Liver (tissue), 9 donors: Measurements from ENCODE around the gene C10orf105. TPM values are rescaled to one million over a fixed set of nuclear protein-coding genes. Genes with fewer than 3 reads are reported as not detected.
A peak's percentile ranks its signal among the peaks of the same experiment; 100 is the strongest.

Experiments
- DNase-seq: peaks from one replicate; pipeline ENCODE4 v3.0.0-alpha.2; 2017; ENCODE audit warnings: low spot score
- H3K27ac ChIP-seq, 2 donors: one replicate each; pipeline ENCODE4 v1.7.0; 2013; ENCODE audit warnings: inconsistent platforms in 2 of 2, low read length in 2 of 2, control low read depth in 1 of 2, low read depth in 1 of 2, mild to moderate bottlenecking in 1 of 2
- H3K27me3 ChIP-seq, 4 donors: one replicate each; pipeline versions ENCODE4 v1.6.1 to v1.7.0; 2013; ENCODE audit warnings: low read length in 3 of 4, inconsistent platforms in 1 of 4, mild to moderate bottlenecking in 1 of 4, moderate library complexity in 1 of 4; ENCODE audit not compliant: control insufficient read depth in 4 of 4, insufficient read depth in 4 of 4
- H3K36me3 ChIP-seq, 4 donors: one replicate each; pipeline versions ENCODE4 v1.6.1 to v1.7.0; 2013; ENCODE audit warnings: low read length in 3 of 4, mild to moderate bottlenecking in 3 of 4, low read depth in 1 of 4, moderate library complexity in 1 of 4; ENCODE audit not compliant: control insufficient read depth in 4 of 4, insufficient read depth in 3 of 4
- H3K4me1 ChIP-seq, 4 donors: one replicate each; pipeline versions ENCODE4 v1.6.1 to v1.7.0; 2013; ENCODE audit warnings: low read length in 3 of 4, mild to moderate bottlenecking in 3 of 4, moderate library complexity in 1 of 4; ENCODE audit not compliant: control insufficient read depth in 4 of 4, insufficient read depth in 4 of 4
- H3K4me3 ChIP-seq, 3 donors: one replicate each; pipeline versions ENCODE4 v1.6.1 to v1.7.0; 2013; ENCODE audit warnings: low read length in 3 of 3, control low read depth in 1 of 3, low read depth in 1 of 3, mild to moderate bottlenecking in 1 of 3
- H3K9ac ChIP-seq, 2 donors: one replicate each; pipeline ENCODE4 v1.7.0; 2013; ENCODE audit warnings: low read length in 2 of 2, mild to moderate bottlenecking in 2 of 2, moderate library complexity in 2 of 2, control low read depth in 1 of 2, low read depth in 1 of 2
- H3K9me3 ChIP-seq, 4 donors: one replicate each; pipeline versions ENCODE4 v1.6.1 to v1.7.0; 2013; ENCODE audit warnings: low read length in 3 of 4; ENCODE audit not compliant: control insufficient read depth in 4 of 4
- EGR1 ChIP-seq, 2 donors: IDR thresholded peaks; 2 replicates each; pipeline ENCODE4 v1.6.1; 2016 to 2018; ENCODE audit warnings: antibody characterized with exemption in 2 of 2, low read depth in 2 of 2
- FOXA1 ChIP-seq: IDR thresholded peaks from 2 replicates; pipeline ENCODE4 v1.6.1; 2016; ENCODE audit warnings: antibody characterized with exemption
- FOXA2 ChIP-seq: IDR thresholded peaks from 2 replicates; pipeline ENCODE4 v1.6.1; 2016; ENCODE audit warnings: antibody characterized with exemption
- GABPA ChIP-seq, 2 donors: IDR thresholded peaks in 1 of 2; conservative IDR thresholded peaks in 1 of 2; 2 replicates each; pipeline ENCODE4 v1.6.1; 2016; ENCODE audit warnings: antibody characterized with exemption in 2 of 2, mild to moderate bottlenecking in 1 of 2, moderate library complexity in 1 of 2
- HNF4A ChIP-seq, 2 donors: conservative IDR thresholded peaks; 2 replicates each; pipeline ENCODE4 v1.6.1; 2016; ENCODE audit warnings: antibody characterized with exemption in 2 of 2, mild to moderate bottlenecking in 2 of 2
- HNF4G ChIP-seq: IDR thresholded peaks from 2 replicates; pipeline ENCODE4 v1.6.1; 2016; ENCODE audit warnings: antibody characterized with exemption
- JUND ChIP-seq, 2 donors: IDR thresholded peaks; 2 replicates each; pipeline ENCODE4 v1.6.1; 2016; ENCODE audit warnings: antibody characterized with exemption in 2 of 2
- RXRA ChIP-seq, 2 donors: IDR thresholded peaks; 2 replicates each; pipeline ENCODE4 v1.6.1; 2017 to 2018; ENCODE audit warnings: antibody characterized with exemption in 2 of 2, mild to moderate bottlenecking in 1 of 2
- SP1 ChIP-seq: IDR thresholded peaks from 2 replicates; pipeline ENCODE4 v1.6.1; 2018; ENCODE audit warnings: antibody characterized with exemption, mild to moderate bottlenecking
- YY1 ChIP-seq: IDR thresholded peaks from 2 replicates; pipeline ENCODE4 v1.6.1; 2016; ENCODE audit warnings: antibody characterized with exemption, mild to moderate bottlenecking
- ZBTB33 ChIP-seq: IDR thresholded peaks from 2 replicates; pipeline ENCODE4 v1.6.1; 2016; ENCODE audit warnings: antibody characterized with exemption
- WGBS: extraction: QIAGEN DNeasy Blood & Tissue Kit; methylation state at CpG from one replicate; pipeline ENCODE4 v1.1.7; 2013; 5-methylcytosine and 5-hydroxymethylcytosine counted together
- polyA plus RNA-seq, 2 donors: library from polyadenylated mRNA; stranded (reverse) in 1 of 2; unstranded in 1 of 2; fragments of 200-250 nt in 1 of 2; fragments of >200 nt in 1 of 2; fragmentation: Nextera tagmentation in 1 of 2; extraction: Ambion mirVana in 1 of 2; gene quantifications; one replicate each; pipeline versions ENCODE4 v1.2.1 to v1.2.3, GENCODE V29; 2013 to 2015
- total RNA-seq, 2 donors: library from RNA; depleted of rRNA; stranded (reverse); fragments of >200 nt; gene quantifications; one replicate each; pipeline ENCODE4 v1.2.3, GENCODE V29; 2014
- TF ChIP-seq, protein P1 (sequence below): fragments of 150-350 bp; IDR thresholded peaks from 2 replicates; pipeline ENCODE4 v1.5.1; 2017; ENCODE audit warnings: improper control_type of control experiment, low read depth, low read length; ENCODE audit not compliant: missing input control
- donor health status: healthy.
- donor health status: healthy.
- donor health status: healthy.
- donor health status: healthy.
- donor health status: healthy.

C10orf105 gene
- total and polyA plus RNA-seq, 4 donors, result under 0.01 to 0.07 TPM; not detected in 2

DNA sequence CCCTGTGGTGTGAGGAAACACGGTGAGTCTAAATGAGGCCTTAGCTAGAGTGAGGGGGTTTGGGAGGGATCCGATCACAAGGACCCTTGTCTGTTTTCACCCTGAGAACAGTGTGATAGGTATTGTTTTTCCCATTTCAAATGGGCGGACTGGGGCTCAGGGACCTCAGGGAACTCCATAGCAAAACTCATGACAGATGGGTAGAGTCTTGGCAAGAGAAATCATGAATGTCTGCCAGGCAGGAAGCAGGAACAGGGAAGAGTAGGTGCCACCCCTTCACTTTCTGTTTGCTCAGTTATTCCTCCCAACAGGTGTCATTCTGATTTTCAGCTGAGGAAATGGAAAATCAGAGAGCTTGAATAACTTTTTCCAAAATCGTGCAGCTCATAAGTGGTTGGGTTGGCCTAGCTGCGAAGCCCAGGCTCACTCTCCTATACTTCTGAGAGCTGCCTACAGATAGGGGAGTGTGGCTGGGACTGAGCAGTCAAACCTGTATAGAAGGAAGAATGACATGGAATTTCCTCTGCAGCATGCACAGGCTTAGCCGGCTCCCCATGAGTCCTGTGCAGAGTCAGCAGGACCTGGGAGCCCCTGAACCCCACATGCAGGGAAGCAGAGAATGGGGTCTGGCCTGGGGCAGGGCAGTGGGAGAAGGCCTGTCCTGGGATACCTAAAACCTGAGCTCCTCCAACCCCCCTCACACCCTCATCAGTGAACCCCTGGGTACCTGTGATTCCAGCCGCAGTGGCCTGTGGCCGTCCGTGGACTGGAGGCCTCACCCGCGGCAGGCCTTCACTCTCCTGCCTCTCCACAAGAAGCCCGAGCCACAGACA is 17.6 kb upstream of the C10orf105 start:
- no peak for TF ChIP-seq JUND (IDR thresholded peaks at IDR 0.05)
- TF ChIP-seq, protein P1, sequence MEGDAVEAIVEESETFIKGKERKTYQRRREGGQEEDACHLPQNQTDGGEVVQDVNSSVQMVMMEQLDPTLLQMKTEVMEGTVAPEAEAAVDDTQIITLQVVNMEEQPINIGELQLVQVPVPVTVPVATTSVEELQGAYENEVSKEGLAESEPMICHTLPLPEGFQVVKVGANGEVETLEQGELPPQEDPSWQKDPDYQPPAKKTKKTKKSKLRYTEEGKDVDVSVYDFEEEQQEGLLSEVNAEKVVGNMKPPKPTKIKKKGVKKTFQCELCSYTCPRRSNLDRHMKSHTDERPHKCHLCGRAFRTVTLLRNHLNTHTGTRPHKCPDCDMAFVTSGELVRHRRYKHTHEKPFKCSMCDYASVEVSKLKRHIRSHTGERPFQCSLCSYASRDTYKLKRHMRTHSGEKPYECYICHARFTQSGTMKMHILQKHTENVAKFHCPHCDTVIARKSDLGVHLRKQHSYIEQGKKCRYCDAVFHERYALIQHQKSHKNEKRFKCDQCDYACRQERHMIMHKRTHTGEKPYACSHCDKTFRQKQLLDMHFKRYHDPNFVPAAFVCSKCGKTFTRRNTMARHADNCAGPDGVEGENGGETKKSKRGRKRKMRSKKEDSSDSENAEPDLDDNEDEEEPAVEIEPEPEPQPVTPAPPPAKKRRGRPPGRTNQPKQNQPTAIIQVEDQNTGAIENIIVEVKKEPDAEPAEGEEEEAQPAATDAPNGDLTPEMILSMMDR, result no peak
- no peak for TF ChIP-seq GABPA (IDR thresholded peaks at IDR 0.05 in 1 of 2, conservative IDR thresholded peaks at IDR 0.05 in 1 of 2)
- TF ChIP-seq ZBTB33, result no peak
- no peak for TF ChIP-seq HNF4A (conservative IDR thresholded peaks at IDR 0.05)
- no peak for TF ChIP-seq RXRA (IDR thresholded peaks at IDR 0.05)
- no peak for TF ChIP-seq FOXA1
- TF ChIP-seq FOXA2, result no peak
- TF ChIP-seq YY1, result no peak
- no peak for TF ChIP-seq EGR1 (IDR thresholded peaks at IDR 0.05; ENCODE audit: low read depth in 2 of 2)
- no peaks in the 10 kb centered on the region for H3K27me3 ChIP-seq
- H3K9ac ChIP-seq, result no peak overlapping the region
- H3K4me1 ChIP-seq, result peaks cover 0 to 4% (median 0%) of the 10 kb centered on the region in 4 donors
- H3K4me3 ChIP-seq, result no peak overlapping the region
- no peaks in the 10 kb centered on the region for H3K36me3 ChIP-seq
- H3K27ac ChIP-seq, result no peak overlapping the region
- no peak for DNase-seq
- WGBS, result 84% methylated on average over 12 of the region's 12 CpGs
- H3K9me3 ChIP-seq, result no peaks in the 10 kb centered on the region

DNA sequence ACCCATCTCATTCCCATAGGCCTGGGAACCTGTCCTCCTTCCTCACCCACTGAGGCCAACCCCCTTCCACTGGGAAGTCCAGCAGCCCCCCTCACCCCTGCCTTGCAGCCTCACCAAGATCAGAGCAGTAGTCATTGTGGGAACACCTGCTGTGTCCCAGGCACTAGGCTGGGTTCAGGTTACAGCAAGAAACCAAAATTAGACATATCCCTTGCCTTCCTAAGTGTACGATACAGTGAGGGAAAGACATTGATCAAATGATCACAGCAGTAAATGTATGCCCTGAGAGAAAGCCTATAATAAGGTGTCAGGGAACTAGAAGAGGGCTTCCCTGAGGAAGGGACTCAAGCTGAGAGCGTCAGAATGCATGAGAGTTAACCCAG is 17.0 kb upstream of the C10orf105 start:
- no peaks in the 10 kb centered on the region for H3K27me3 ChIP-seq
- no peak overlapping the region for H3K9ac ChIP-seq
- no peak overlapping the region for H3K4me3 ChIP-seq
- H3K27ac ChIP-seq, result peak overlapping the region in 1 of 2 donors; percentile 52
- 91% methylated on average over 2 of the region's 2 CpGs for WGBS
- peaks cover 0 to 4% (median 0%) of the 10 kb centered on the region in 4 donors for H3K4me1 ChIP-seq
- H3K9me3 ChIP-seq, result no peaks in the 10 kb centered on the region
- DNase-seq, result no peak
- no peaks in the 10 kb centered on the region for H3K36me3 ChIP-seq
- no peak for TF ChIP-seq FOXA1

DNA sequence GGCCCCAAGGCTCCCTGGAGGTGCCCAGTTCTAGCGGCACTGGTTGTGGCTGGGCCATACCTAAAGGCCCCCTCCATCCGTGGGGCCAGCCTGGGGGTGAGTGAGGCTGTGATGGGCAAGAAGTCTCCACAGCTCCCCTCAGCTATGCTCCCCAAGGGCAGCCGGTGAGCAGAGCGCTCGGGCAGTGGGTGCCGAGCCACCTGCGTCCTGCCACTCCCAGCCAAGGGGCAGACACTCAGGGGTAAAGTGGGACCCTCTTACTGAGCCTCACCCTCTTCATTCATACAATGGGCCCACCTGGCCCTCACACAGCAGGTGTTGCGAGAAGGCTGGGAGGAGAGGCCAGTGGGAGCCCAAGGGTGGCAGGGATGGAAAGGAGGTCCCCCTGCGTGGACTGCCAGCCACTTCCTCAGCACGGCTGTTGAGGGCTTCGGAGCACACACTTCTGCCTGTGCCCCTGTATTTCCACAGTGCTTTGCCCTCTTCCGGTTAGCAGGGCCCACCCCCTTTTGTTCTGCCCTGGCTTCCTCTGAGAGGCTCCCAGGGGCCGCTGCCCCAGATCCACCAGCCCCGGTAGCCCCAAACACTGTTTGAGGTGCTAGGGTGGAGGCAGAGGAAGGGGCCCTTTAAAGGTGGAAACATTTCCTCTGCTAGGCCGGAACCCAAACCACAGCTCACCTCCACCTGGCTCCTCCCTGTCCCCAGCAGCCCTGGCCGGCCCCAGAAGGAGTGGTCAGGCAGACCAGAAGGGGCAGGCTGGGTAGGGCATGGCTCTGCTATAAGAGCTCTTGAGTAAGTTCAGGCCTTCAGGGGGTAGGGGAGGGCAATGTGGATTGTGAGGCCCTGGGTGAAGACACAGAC is 16.4 kb upstream of the C10orf105 start:
- Histone ChIP-seq H3K4me3 (no peak overlapping the region), H3K9me3 (no peaks in the 10 kb centered on the region), H3K27ac (peak overlapping the region; percentile 3 to 52), H3K9ac (no peak overlapping the region), H3K4me1 (peaks cover 0 to 4% (median 0%) of the 10 kb centered on the region in 4 donors), H3K36me3 (no peaks in the 10 kb centered on the region), H3K27me3 (no peaks in the 10 kb centered on the region)
- WGBS, result 85% methylated on average over 16 of the region's 16 CpGs
- DNase-seq, result no peak
- TF ChIP-seq YY1 (no peak), GABPA (IDR thresholded peaks at IDR 0.05 in 1 of 2, conservative IDR thresholded peaks at IDR 0.05 in 1 of 2) (no peak), SP1 (no peak), ZBTB33 (no peak), FOXA2 (no peak), RXRA (IDR thresholded peaks at IDR 0.05) (no peak), HNF4G (no peak)
- TF ChIP-seq, protein P1, result no peak
